ENCODE results near the gene EXOC7. TPM values are rescaled to one million over a fixed set of nuclear protein-coding genes. Genes with fewer than 3 reads are reported as not detected.

EXOC7 gene
- total RNA-seq: 10 to 100 TPM; 81.2 to 88.1 TPM

- peaks cover 9% of the 10 kb centered on the region for H3K36me3 Mint-ChIP-seq
- DNase-seq: peak; percentile 94
- no peaks in the 10 kb centered on the region for H3K9me3 Mint-ChIP-seq
- H3K4me1 Mint-ChIP-seq: peaks cover 19% of the 10 kb centered on the region
- no peaks in the 10 kb centered on the region for H3K27me3 Mint-ChIP-seq
- H3K4me3 Mint-ChIP-seq: peak within 1 kb of the TSS; percentile 99
- H3K27ac Mint-ChIP-seq: peak within 1 kb of the TSS; percentile 95
Measured at GRCh38 chr17:76103274-76104139, at the start of gene EXOC7. Gene EXOC7, minus strand, starts transcription at chr17:76103787. Its CDS starts 95 bp downstream, at chr17:76103692.

- H3K27ac Mint-ChIP-seq: peak overlapping the region; percentile 78
- H3K36me3 Mint-ChIP-seq: peaks cover 34% of the 10 kb centered on the region
- no peaks in the 10 kb centered on the region for H3K27me3 Mint-ChIP-seq
- H3K9me3 Mint-ChIP-seq: no peaks in the 10 kb centered on the region
- DNase-seq: no peak
- H3K4me3 Mint-ChIP-seq: no peak overlapping the region
- H3K4me1 Mint-ChIP-seq: peaks cover 45% of the 10 kb centered on the region
Measured at GRCh38 chr17:76153202-76153601, 49.6 kb upstream of the EXOC7 start.

- H3K27ac Mint-ChIP-seq: peak overlapping the region; percentile 78
- no peaks in the 10 kb centered on the region for H3K27me3 Mint-ChIP-seq
- peaks cover 45% of the 10 kb centered on the region for H3K4me1 Mint-ChIP-seq
- no peak overlapping the region for H3K4me3 Mint-ChIP-seq
- no peaks in the 10 kb centered on the region for H3K9me3 Mint-ChIP-seq
- no peak for DNase-seq
- peaks cover 35% of the 10 kb centered on the region for H3K36me3 Mint-ChIP-seq
Measured at GRCh38 chr17:76152591-76152990, 49.0 kb upstream of the EXOC7 start.

- no peak for DNase-seq
- Mint-ChIP-seq H3K4me1 (peaks cover 49% of the 10 kb centered on the region), H3K27me3 (no peaks in the 10 kb centered on the region), H3K27ac (peak overlapping the region; percentile 78), H3K9me3 (no peaks in the 10 kb centered on the region), H3K4me3 (no peak overlapping the region), H3K36me3 (peaks cover 38% of the 10 kb centered on the region)
Measured at GRCh38 chr17:76151896-76152454, 48.4 kb upstream of the EXOC7 start.

- H3K36me3 Mint-ChIP-seq: peaks cover 41% of the 10 kb centered on the region
- H3K4me1 Mint-ChIP-seq: peaks cover 57% of the 10 kb centered on the region
- DNase-seq: no peak
- no peaks in the 10 kb centered on the region for H3K27me3 Mint-ChIP-seq
- H3K27ac Mint-ChIP-seq: peak overlapping the region; percentile 78
- H3K4me3 Mint-ChIP-seq: no peak overlapping the region
- no peaks in the 10 kb centered on the region for H3K9me3 Mint-ChIP-seq
Measured at GRCh38 chr17:76150712-76151622, 47.4 kb upstream of the EXOC7 start.

- H3K9me3 Mint-ChIP-seq: no peaks in the 10 kb centered on the region
- H3K27me3 Mint-ChIP-seq: no peaks in the 10 kb centered on the region
- peaks cover 66% of the 10 kb centered on the region for H3K4me1 Mint-ChIP-seq
- H3K27ac Mint-ChIP-seq: no peak overlapping the region
- peaks cover 45% of the 10 kb centered on the region for H3K36me3 Mint-ChIP-seq
- no peak for DNase-seq
- H3K4me3 Mint-ChIP-seq: no peak overlapping the region
Measured at GRCh38 chr17:76149214-76149613, 45.6 kb upstream of the EXOC7 start.

- Mint-ChIP-seq H3K27ac (no peak overlapping the region), H3K27me3 (no peaks in the 10 kb centered on the region), H3K36me3 (peaks cover 42% of the 10 kb centered on the region)
Measured at GRCh38 chr17:76148015-76148326, 44.4 kb upstream of the EXOC7 start.

GRCh38 chr17:76147211-76148014 is 43.8 kb upstream of the EXOC7 start:
- peaks cover 40% of the 10 kb centered on the region for H3K36me3 Mint-ChIP-seq

More at GRCh38 chr17:76148015-76148326, 44.4 kb upstream of the EXOC7 start:
- Mint-ChIP-seq H3K4me3 (no peak overlapping the region), H3K4me1 (peaks cover 65% of the 10 kb centered on the region), H3K9me3 (no peaks in the 10 kb centered on the region)
- DNase-seq: no peak

GRCh38 chr17:76146053-76146851 is 42.7 kb upstream of the EXOC7 start:
- Mint-ChIP-seq H3K36me3 (peaks cover 28% of the 10 kb centered on the region), H3K9me3 (no peaks in the 10 kb centered on the region), H3K4me1 (peaks cover 64% of the 10 kb centered on the region), H3K27me3 (no peaks in the 10 kb centered on the region), H3K4me3 (peak overlapping the region; percentile 61), H3K27ac (peak overlapping the region; percentile 93)
- no peak for DNase-seq

More at GRCh38 chr17:76147211-76148014, 43.8 kb upstream of the EXOC7 start:
- Mint-ChIP-seq H3K4me3 (no peak overlapping the region), H3K27ac (peak overlapping the region; percentile 93), H3K4me1 (peaks cover 65% of the 10 kb centered on the region), H3K27me3 (no peaks in the 10 kb centered on the region), H3K9me3 (no peaks in the 10 kb centered on the region)
- DNase-seq: no peak

GRCh38 chr17:76145231-76146052 is 41.9 kb upstream of the EXOC7 start:
- no peaks in the 10 kb centered on the region for H3K9me3 Mint-ChIP-seq
- peaks cover 63% of the 10 kb centered on the region for H3K4me1 Mint-ChIP-seq
- H3K36me3 Mint-ChIP-seq: peaks cover 22% of the 10 kb centered on the region
- peak overlapping the region; percentile 93 for H3K27ac Mint-ChIP-seq
- H3K4me3 Mint-ChIP-seq: peak overlapping the region; percentile 61
- H3K27me3 Mint-ChIP-seq: no peaks in the 10 kb centered on the region
- peak; percentile 58 for DNase-seq

GRCh38 chr17:76142585-76143041 is 39.0 kb upstream of the EXOC7 start:
- H3K36me3 Mint-ChIP-seq: peaks cover 19% of the 10 kb centered on the region
- no peaks in the 10 kb centered on the region for H3K27me3 Mint-ChIP-seq
- peak overlapping the region; percentile 93 for H3K27ac Mint-ChIP-seq
- peak overlapping the region; percentile 11 for H3K4me3 Mint-ChIP-seq
- no peaks in the 10 kb centered on the region for H3K9me3 Mint-ChIP-seq
- H3K4me1 Mint-ChIP-seq: peaks cover 67% of the 10 kb centered on the region
- DNase-seq: no peak

- Mint-ChIP-seq H3K27me3 (no peaks in the 10 kb centered on the region), H3K4me1 (peaks cover 63% of the 10 kb centered on the region), H3K9me3 (no peaks in the 10 kb centered on the region), H3K4me3 (peak overlapping the region; percentile 71), H3K36me3 (peaks cover 14% of the 10 kb centered on the region), H3K27ac (peak overlapping the region; percentile 93)
- DNase-seq: no peak
Measured at GRCh38 chr17:76142039-76142584, 38.5 kb upstream of the EXOC7 start.

Measured in activated naive CD8-positive, alpha-beta T cell treated with anti-CD3 and anti-CD28 coated beads for 36 hours (primary cell).